SU-DHL-6 (cell line): Measurements from ENCODE around the gene C9orf78.

ENCODE experiments used
- H2AFZ ChIP-seq: fragments of 200-600 bp; sonication (generic); 2 replicates; pipeline ENCODE4 v1.6.1; 2014; ENCODE audit warnings: low read depth, mild to moderate bottlenecking, moderate library complexity, mixed read lengths, antibody characterized with exemption, low read length; ENCODE audit not compliant: severe bottlenecking
- H3F3A ChIP-seq: fragments of 200-600 bp; shearing (Covaris generic); 2 replicates; pipeline ENCODE4 v1.6.0; 2016; ENCODE audit warnings: antibody characterized with exemption, mild to moderate bottlenecking; ENCODE audit not compliant: insufficient read depth
- H3K27ac ChIP-seq: fragments of 200-600 bp; sonication (generic); 2 replicates; pipeline ENCODE4 v1.5.1; 2016; ENCODE audit warnings: low read depth, mild to moderate bottlenecking, low read length, moderate library complexity, mixed read lengths
- H3K27me3 ChIP-seq: fragments of 200-600 bp; sonication (generic), shearing (Covaris generic); 2 replicates; pipeline ENCODE4 v1.6.0; 2014; ENCODE audit warnings: mild to moderate bottlenecking, low read length
- H3K36me3 ChIP-seq: fragments of 200-600 bp; sonication (generic); 2 replicates; pipeline ENCODE4 v1.6.1; 2014; ENCODE audit warnings: mild to moderate bottlenecking, low read length, mixed read lengths
- H3K4me2 ChIP-seq: fragments of 300-600, 200-600 bp; shearing (Covaris generic), sonication (generic); 2 replicates; pipeline ENCODE4 v1.6.0; 2014; ENCODE audit warnings: low read length, low read depth, mild to moderate bottlenecking; ENCODE audit not compliant: poor library complexity, severe bottlenecking
- H3K4me3 ChIP-seq: fragments of 200-600 bp; sonication (generic); 2 replicates; pipeline ENCODE4 v1.5.1; 2014; ENCODE audit warnings: antibody characterized with exemption, low read length, mild to moderate bottlenecking, mixed read lengths; ENCODE audit not compliant: insufficient read depth, poor library complexity, severe bottlenecking
- H3K79me2 ChIP-seq: fragments of 200-600 bp; sonication (generic); 2 replicates; pipeline ENCODE4 v1.6.1; 2014; ENCODE audit warnings: mild to moderate bottlenecking, low read length, moderate library complexity; ENCODE audit not compliant: insufficient read depth
- H3K9ac ChIP-seq: fragments of 200-600 bp; sonication (generic); 2 replicates; pipeline ENCODE4 v1.7.0; 2014; ENCODE audit warnings: mild to moderate bottlenecking, low read length
- H3K9me2 ChIP-seq: fragments of 200-600 bp; sonication (generic); replicated peaks from 2 replicates; pipeline ENCODE4 v1.6.1; 2014; ENCODE audit warnings: low read length; ENCODE audit not compliant: insufficient read depth
- H3K9me3 ChIP-seq: fragments of 200-600 bp; sonication (generic); 2 replicates; pipeline ENCODE4 v1.6.1; 2014; ENCODE audit warnings: low read length, mixed read lengths; ENCODE audit not compliant: insufficient read depth
- H4K20me1 ChIP-seq: fragments of 200-600 bp; sonication (generic); 2 replicates; pipeline ENCODE4 v1.6.1; 2014; ENCODE audit warnings: low read depth, mild to moderate bottlenecking, antibody characterized with exemption, low read length, moderate library complexity, mixed read lengths
- CTCF ChIP-seq: fragments of 200-600 bp; sonication (generic); IDR thresholded peaks from one replicate; pipeline ENCODE4 v1.5.1; 2017; ENCODE audit warnings: antibody characterized with exemption, mild to moderate bottlenecking, low read length, moderate library complexity; ENCODE audit not compliant: insufficient read depth, poor library complexity, severe bottlenecking
- EZH2phosphoT487 ChIP-seq: fragments of 200-600 bp; sonication (generic), shearing (Covaris generic); conservative IDR thresholded peaks from 2 replicates; pipeline ENCODE4 v1.6.1; 2018; ENCODE audit warnings: mild to moderate bottlenecking, antibody characterized with exemption, low read length, moderate library complexity, mixed read lengths

C9orf78 gene

GRCh38 chr9:129880654-129881546 is 45.8 kb upstream of the C9orf78 start:
- Histone ChIP-seq H2AFZ (no peak overlapping the region), H3K36me3 (no peaks in the 10 kb centered on the region), H3K27ac (no peak overlapping the region), H3F3A (peaks cover 12% of the 10 kb centered on the region), H3K27me3 (no peaks in the 10 kb centered on the region), H3K4me2 (no peak overlapping the region), H3K4me3 (no peak overlapping the region), H3K9me2 (no peaks in the 10 kb centered on the region), H4K20me1 (no peaks in the 10 kb centered on the region), H3K79me2 (no peaks in the 10 kb centered on the region), H3K9me3 (no peaks in the 10 kb centered on the region), H3K9ac (no peak overlapping the region)
- TF ChIP-seq CTCF = no peak
- TF ChIP-seq EZH2phosphoT487 = no peak

GRCh38 chr9:129879991-129880653 is 45.0 kb upstream of the C9orf78 start:
- no peak for TF ChIP-seq EZH2phosphoT487
- no peak for TF ChIP-seq CTCF
- H3F3A ChIP-seq = peaks cover 9% of the 10 kb centered on the region
- H3K36me3 ChIP-seq = no peaks in the 10 kb centered on the region
- no peaks in the 10 kb centered on the region for H3K79me2 ChIP-seq
- no peaks in the 10 kb centered on the region for H3K9me3 ChIP-seq
- no peak overlapping the region for H3K27ac ChIP-seq
- H3K27me3 ChIP-seq = no peaks in the 10 kb centered on the region
- no peak overlapping the region for H3K4me2 ChIP-seq
- no peaks in the 10 kb centered on the region for H4K20me1 ChIP-seq
- no peaks in the 10 kb centered on the region for H3K9me2 ChIP-seq
- no peak overlapping the region for H3K9ac ChIP-seq
- H3K4me3 ChIP-seq = no peak overlapping the region
- no peak overlapping the region for H2AFZ ChIP-seq

- Histone ChIP-seq H3K9me3 (no peaks in the 10 kb centered on the region), H3K79me2 (no peaks in the 10 kb centered on the region), H3K27ac (no peak overlapping the region), H3K36me3 (no peaks in the 10 kb centered on the region), H3K4me2 (no peak overlapping the region), H3K27me3 (no peaks in the 10 kb centered on the region), H4K20me1 (no peaks in the 10 kb centered on the region), H2AFZ (no peak overlapping the region), H3K9me2 (no peaks in the 10 kb centered on the region), H3K4me3 (no peak overlapping the region), H3K9ac (no peak overlapping the region), H3F3A (0 out of 2 replicates have a peak, but pooled peaks cover 2% of the 10 kb centered on the region)
- TF ChIP-seq CTCF (no peak), EZH2phosphoT487 (no peak)
Measured at GRCh38 chr9:129879103-129879699, 44.1 kb upstream of the C9orf78 start.
